HEK293 (cell line): ENCODE data around the gene STRC.
A peak's percentile ranks its signal among the peaks of the same experiment; 100 is the strongest.
"Not testable (repeated sequence)": the region's sequence is repeated elsewhere in the genome, so short reads cannot be mapped to it uniquely, and the experiment has no call there.

Source experiments
- CTCF ChIA-PET: fragments of 350-600 bp; formaldehyde crosslinking; extraction: SDS; loops from one replicate; lab custom pipeline; 2021; ENCODE audit warnings: antibody characterized with exemption; lab: Yijun Ruan, JAX
- POLR2A ChIA-PET: fragments of 300-600 bp; formaldehyde crosslinking; extraction: SDS; loops from one replicate; lab custom pipeline; 2020; ENCODE audit warnings: antibody characterized with exemption, inconsistent platforms; lab: Yijun Ruan, JAX
- H3K27ac ChIP-seq: fragments of 200-500 bp; sonication (Bioruptor generic); 2 replicates; pipeline ENCODE4 v1.5.1; 2014; ENCODE audit warnings: low read depth, low read length, control low read depth, inconsistent platforms; ENCODE audit errors: extremely low read depth
- H3K36me3 ChIP-seq, 2 experiments: fragments of 200-500 bp in 1 of 2; sonication (Bioruptor generic) in 1 of 2; 1 replicate in 1 of 2; 2 replicates in 1 of 2; pipeline ENCODE4 v1.5.1; 2014 to 2017; ENCODE audit warnings: inconsistent platforms in 2 of 2, low read length in 2 of 2; ENCODE audit not compliant: control insufficient read depth in 2 of 2, insufficient read depth in 1 of 2
- H3K4me1 ChIP-seq: fragments of 200-500 bp; sonication (Bioruptor generic); 2 replicates; pipeline ENCODE4 v1.5.1; 2014; ENCODE audit warnings: mild to moderate bottlenecking, low read length, inconsistent platforms; ENCODE audit not compliant: control insufficient read depth, insufficient read depth
- H3K4me3 ChIP-seq: 2 replicates; pipeline ENCODE4 v1.5.1; 2011; ENCODE audit warnings: low read depth, mild to moderate bottlenecking, control low read depth, low read length, moderate library complexity
- H3K9me3 ChIP-seq: fragments of 200-500 bp; sonication (Bioruptor generic); 2 replicates; pipeline ENCODE4 v1.5.1; 2014; ENCODE audit warnings: low read depth, low read length, inconsistent platforms; ENCODE audit not compliant: control insufficient read depth, insufficient read depth
- GFI1B ChIP-seq: fragments of 450-650 bp; formaldehyde crosslinking; IDR thresholded peaks from 2 replicates; pipeline ENCODE4 v1.5.1; 2016; ENCODE audit warnings: missing biosample characterization, missing genetic modification characterization
- GLIS1 ChIP-seq: fragments of 450-650 bp; formaldehyde crosslinking; IDR thresholded peaks from 2 replicates; pipeline ENCODE4 v1.5.1; 2016; ENCODE audit warnings: missing biosample characterization, missing genetic modification characterization
- GLIS2 ChIP-seq: fragments of 450-650 bp; formaldehyde crosslinking; IDR thresholded peaks from 2 replicates; pipeline ENCODE4 v1.5.1; 2016; ENCODE audit warnings: missing biosample characterization, missing genetic modification characterization
- KLF1 ChIP-seq: fragments of 450-650 bp; formaldehyde crosslinking; IDR thresholded peaks from 2 replicates; pipeline ENCODE4 v1.5.1; 2016; ENCODE audit warnings: missing biosample characterization, missing genetic modification characterization
- KLF16 ChIP-seq: fragments of 450-650 bp; formaldehyde crosslinking; IDR thresholded peaks from 2 replicates; pipeline ENCODE4 v1.5.1; 2017; ENCODE audit warnings: missing biosample characterization, missing genetic modification characterization
- KLF17 ChIP-seq: fragments of 450-650 bp; formaldehyde crosslinking; IDR thresholded peaks from 2 replicates; pipeline ENCODE4 v1.5.1; 2016; ENCODE audit warnings: missing biosample characterization, missing genetic modification characterization
- KLF9 ChIP-seq: fragments of 450-650 bp; formaldehyde crosslinking; IDR thresholded peaks from 2 replicates; pipeline ENCODE4 v1.5.1; 2016; ENCODE audit warnings: missing biosample characterization, missing genetic modification characterization, low read depth
- OSR2 ChIP-seq: fragments of 450-650 bp; formaldehyde crosslinking; IDR thresholded peaks from 2 replicates; pipeline ENCODE4 v1.5.1; 2016; ENCODE audit warnings: missing biosample characterization, missing genetic modification characterization
- PATZ1 ChIP-seq: fragments of 450-650 bp; formaldehyde crosslinking; IDR thresholded peaks from 2 replicates; pipeline ENCODE4 v1.5.1; 2016; ENCODE audit warnings: missing biosample characterization, missing genetic modification characterization
- PRDM10 ChIP-seq: fragments of 450-650 bp; formaldehyde crosslinking; IDR thresholded peaks from 2 replicates; pipeline ENCODE4 v1.5.1; 2016; ENCODE audit warnings: missing biosample characterization, missing genetic modification characterization
- SP7 ChIP-seq: fragments of 450-650 bp; formaldehyde crosslinking; IDR thresholded peaks from 2 replicates; pipeline ENCODE4 v1.5.1; 2016; ENCODE audit warnings: missing biosample characterization, missing genetic modification characterization
- WT1 ChIP-seq: fragments of 450-650 bp; formaldehyde crosslinking; IDR thresholded peaks from 2 replicates; pipeline ENCODE4 v1.5.1; 2016; ENCODE audit warnings: missing biosample characterization, missing genetic modification characterization
- ZBTB20 ChIP-seq: fragments of 450-650 bp; formaldehyde crosslinking; IDR thresholded peaks from 2 replicates; pipeline ENCODE4 v1.5.1; 2016; ENCODE audit warnings: missing biosample characterization, missing genetic modification characterization
- ZBTB8A ChIP-seq: fragments of 450-650 bp; formaldehyde crosslinking; IDR thresholded peaks from 2 replicates; pipeline ENCODE4 v1.5.1; 2016; ENCODE audit warnings: missing biosample characterization, missing genetic modification characterization
- ZNF335 ChIP-seq: fragments of 450-650 bp; formaldehyde crosslinking; conservative IDR thresholded peaks from 2 replicates; pipeline ENCODE4 v1.5.1; 2016; ENCODE audit warnings: missing biosample characterization, missing genetic modification characterization
- ZNF394 ChIP-seq: fragments of 450-650 bp; formaldehyde crosslinking; IDR thresholded peaks from 2 replicates; pipeline ENCODE4 v1.5.1; 2016; ENCODE audit warnings: missing biosample characterization, missing genetic modification characterization, mild to moderate bottlenecking, moderate library complexity, borderline replicate concordance
- ZNF398 ChIP-seq: fragments of 450-650 bp; formaldehyde crosslinking; IDR thresholded peaks from 2 replicates; pipeline ENCODE4 v1.5.1; 2017; ENCODE audit warnings: missing biosample characterization, missing genetic modification characterization
- ZNF600 ChIP-seq: fragments of 450-650 bp; formaldehyde crosslinking; IDR thresholded peaks from 2 replicates; pipeline ENCODE4 v1.5.1; 2016; ENCODE audit warnings: missing biosample characterization, missing genetic modification characterization
- ZNF629 ChIP-seq: fragments of 450-650 bp; formaldehyde crosslinking; IDR thresholded peaks from 2 replicates; pipeline ENCODE4 v1.5.1; 2017; ENCODE audit warnings: missing biosample characterization, missing genetic modification characterization
- ZNF660 ChIP-seq: fragments of 450-650 bp; IDR thresholded peaks from 2 replicates; pipeline ENCODE4 v1.5.1; 2018; ENCODE audit warnings: missing biosample characterization, mild to moderate bottlenecking, missing genetic modification characterization
- ZXDB ChIP-seq: fragments of 450-650 bp; formaldehyde crosslinking; IDR thresholded peaks from 2 replicates; pipeline ENCODE4 v1.5.1; 2016; ENCODE audit warnings: missing biosample characterization, missing genetic modification characterization

Gene STRC

GRCh38 chr15:43602233-43602632 lies 16.4 kb downstream of the STRC start:
- H3K4me1 ChIP-seq, H3K36me3 ChIP-seq, H3K4me3 ChIP-seq, H3K27ac ChIP-seq, CTCF ChIA-PET, H3K9me3 ChIP-seq: not testable (repeated sequence)
- POLR2A ChIA-PET, result interaction anchor here (0.6 to 0.7 kb wide), 3 partner anchors 36 to 600 kb away, joined by 3 to 12 read pairs (median 4); no protein-coding TSS in a partner anchor
- TF ChIP-seq ZNF600 (tag by site-specific recombination), result peak; percentile 65; the same call in 1 of the 2 replicates
- 0 out of 2 replicates have a peak, but pooled peaks have one; percentile 23 for TF ChIP-seq ZNF629 (tag by site-specific recombination)
- peak; percentile 28; the same call in 1 of the 2 replicates for TF ChIP-seq ZNF394 (tag by site-specific recombination)
- peak; percentile 87 for TF ChIP-seq SP7 (tag by site-specific recombination)
- TF ChIP-seq WT1 (tag by site-specific recombination), result peak; percentile 45
- TF ChIP-seq KLF17, result peak; percentile 44; the same call in 1 of the 2 replicates
- peak; percentile 35; the same call in 1 of the 2 replicates for TF ChIP-seq GLIS2
- peak; percentile 22; the same call in 1 of the 2 replicates for TF ChIP-seq PATZ1 (tag by site-specific recombination)
- TF ChIP-seq OSR2, result peak; percentile 66
- peak; percentile 58 for TF ChIP-seq KLF1 (tag by site-specific recombination)
- peak; percentile 45; the same call in 1 of the 2 replicates for TF ChIP-seq KLF16 (tag by site-specific recombination)
- TF ChIP-seq GLIS1, result peak; percentile 91
- peak; percentile 48; the same call in 1 of the 2 replicates for TF ChIP-seq ZBTB20
- peak; percentile 74 for TF ChIP-seq ZNF660 (tag by site-specific recombination)
- TF ChIP-seq GFI1B (tag by site-specific recombination), result 0 out of 2 replicates have a peak, but pooled peaks have one; percentile 49
- 0 out of 2 replicates have a peak, but pooled peaks have one; percentile 10 for TF ChIP-seq ZNF335 (tag by site-specific recombination)
- TF ChIP-seq ZNF398 (tag by site-specific recombination), result 0 out of 2 replicates have a peak, but pooled peaks have one; percentile 41
- TF ChIP-seq KLF9, result peak; percentile 58; the same call in 1 of the 2 replicates
- peak; percentile 77 for TF ChIP-seq PRDM10 (tag by site-specific recombination)
- TF ChIP-seq ZXDB (tag by site-specific recombination), result peak; percentile 23; the same call in 1 of the 2 replicates
- TF ChIP-seq ZBTB8A (tag by site-specific recombination), result peak; percentile 25; the same call in 1 of the 2 replicates

- H3K4me3 ChIP-seq, H3K36me3 ChIP-seq, POLR2A ChIA-PET, H3K27ac ChIP-seq, H3K4me1 ChIP-seq, H3K9me3 ChIP-seq: not testable (repeated sequence)
- CTCF ChIA-PET, result interaction anchor here (1.1 kb wide), 1 partner anchor 230 kb away, joined by 3 read pairs; the partner anchor contains the start of genes TUBGCP4 and ZSCAN29
Observed at GRCh38 chr15:43600200-43600599, 18.4 kb downstream of the STRC start.

GRCh38 chr15:43599131-43599530 lies 19.5 kb downstream of the STRC start:
- H3K4me1 ChIP-seq, H3K9me3 ChIP-seq, H3K36me3 ChIP-seq, CTCF ChIA-PET, POLR2A ChIA-PET, H3K27ac ChIP-seq, H3K4me3 ChIP-seq: not testable (repeated sequence)
